Measurements from ENCODE around the gene ATP6V0E1. TPM values are rescaled to one million over a fixed set of nuclear protein-coding genes. Genes with fewer than 3 reads are reported as not detected.
"Not testable (repeated sequence)": the region's sequence is repeated elsewhere in the genome, so short reads cannot be mapped to it uniquely, and the experiment has no call there.

Gene ATP6V0E1
- total RNA-seq, 2 donors from 2014 or later, result 194 to 218 TPM

DNA sequence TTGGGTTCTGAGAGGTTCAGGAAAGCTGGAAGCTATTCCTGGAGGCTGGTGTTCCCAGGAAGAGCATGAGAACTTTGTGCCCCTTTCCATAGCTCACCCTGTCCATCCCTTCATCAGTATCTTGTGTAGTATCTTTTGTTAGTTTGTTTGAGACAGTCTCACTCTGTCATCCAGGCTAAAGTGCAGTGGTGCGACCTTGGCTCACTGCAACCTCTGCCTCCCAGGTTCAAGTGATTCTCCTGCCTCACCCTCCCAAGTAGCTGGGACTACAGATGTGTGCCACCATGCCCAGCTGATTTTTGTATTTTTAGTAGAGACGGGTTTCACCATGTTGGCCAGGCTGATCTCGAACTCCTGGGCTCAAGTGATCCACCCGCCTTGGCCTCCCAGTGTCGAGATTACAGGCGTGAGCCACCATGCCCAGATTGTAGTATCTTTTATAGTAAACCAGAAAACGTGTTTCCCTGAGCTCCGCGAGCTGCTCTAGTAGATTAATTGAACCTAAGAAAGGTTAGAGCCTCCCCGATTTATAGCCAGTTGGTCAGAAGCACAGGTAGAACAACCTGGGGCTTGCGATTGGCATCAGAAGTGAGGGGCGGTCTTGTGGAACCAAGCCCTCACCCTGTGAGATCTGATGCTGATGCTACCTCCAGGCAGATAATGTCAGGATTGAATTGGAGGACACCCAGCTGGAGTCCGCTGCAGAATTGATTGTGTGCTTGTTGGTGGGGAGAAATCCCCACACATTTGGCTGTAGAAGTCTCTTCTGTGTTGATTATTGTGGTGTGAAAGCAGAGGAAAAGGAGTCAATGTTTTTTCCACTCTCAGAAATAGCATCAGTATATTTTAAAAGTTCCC is 32.3 kb downstream of the ATP6V0E1 start:
- no peak for DNase-seq
- no peak overlapping the region for H3K4me3 ChIP-seq
- H3K9me3 ChIP-seq, result no peaks in the 10 kb centered on the region
- no peaks in the 10 kb centered on the region for H3K27me3 ChIP-seq
- H3K9ac ChIP-seq (ENCODE audit: low read depth in 2 of 2, low read length in 2 of 2), result no peak overlapping the region
- TF ChIP-seq, protein P1, sequence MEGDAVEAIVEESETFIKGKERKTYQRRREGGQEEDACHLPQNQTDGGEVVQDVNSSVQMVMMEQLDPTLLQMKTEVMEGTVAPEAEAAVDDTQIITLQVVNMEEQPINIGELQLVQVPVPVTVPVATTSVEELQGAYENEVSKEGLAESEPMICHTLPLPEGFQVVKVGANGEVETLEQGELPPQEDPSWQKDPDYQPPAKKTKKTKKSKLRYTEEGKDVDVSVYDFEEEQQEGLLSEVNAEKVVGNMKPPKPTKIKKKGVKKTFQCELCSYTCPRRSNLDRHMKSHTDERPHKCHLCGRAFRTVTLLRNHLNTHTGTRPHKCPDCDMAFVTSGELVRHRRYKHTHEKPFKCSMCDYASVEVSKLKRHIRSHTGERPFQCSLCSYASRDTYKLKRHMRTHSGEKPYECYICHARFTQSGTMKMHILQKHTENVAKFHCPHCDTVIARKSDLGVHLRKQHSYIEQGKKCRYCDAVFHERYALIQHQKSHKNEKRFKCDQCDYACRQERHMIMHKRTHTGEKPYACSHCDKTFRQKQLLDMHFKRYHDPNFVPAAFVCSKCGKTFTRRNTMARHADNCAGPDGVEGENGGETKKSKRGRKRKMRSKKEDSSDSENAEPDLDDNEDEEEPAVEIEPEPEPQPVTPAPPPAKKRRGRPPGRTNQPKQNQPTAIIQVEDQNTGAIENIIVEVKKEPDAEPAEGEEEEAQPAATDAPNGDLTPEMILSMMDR (IDR thresholded peaks at IDR 0.05), result no peak
- H3K4me1 ChIP-seq, result peaks cover 7% of the 10 kb centered on the region
- intact Hi-C loops (cut with DNase I), result no loop called here
- no peaks in the 10 kb centered on the region for H3K36me3 ChIP-seq
- peak overlapping the region; percentile 38 for H3K27ac ChIP-seq

DNA sequence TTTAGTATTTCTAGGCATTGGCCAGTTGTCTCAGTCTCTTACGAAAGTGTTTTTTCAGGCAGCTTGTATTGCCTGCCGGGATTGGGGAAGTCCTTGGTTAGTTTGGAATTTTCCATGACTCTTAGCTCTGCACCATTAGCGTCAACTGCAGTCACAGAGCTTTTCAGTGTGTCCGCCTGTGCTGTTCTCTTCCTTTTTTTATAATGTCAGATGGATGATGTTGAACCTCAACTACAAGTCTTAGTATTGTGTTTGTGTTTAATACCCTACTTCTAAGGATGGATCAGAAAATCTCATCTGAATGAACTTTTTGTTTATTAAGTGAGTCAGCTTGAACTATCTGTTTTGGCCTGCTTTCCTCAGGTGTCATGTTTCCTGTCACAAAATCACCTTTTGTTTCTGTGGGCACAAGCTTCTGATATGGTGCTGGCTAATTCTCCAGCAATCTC is 33.1 kb downstream of the ATP6V0E1 start:
- no peaks in the 10 kb centered on the region for H3K27me3 ChIP-seq
- TF ChIP-seq, protein P1 (IDR thresholded peaks at IDR 0.05), result no peak
- peak overlapping the region; percentile 55 for H3K27ac ChIP-seq
- intact Hi-C loops (cut with DNase I), result no loop called here
- H3K4me1 ChIP-seq, result peaks cover 2% of the 10 kb centered on the region
- no peaks in the 10 kb centered on the region for H3K9me3 ChIP-seq
- no peak overlapping the region for H3K9ac ChIP-seq (ENCODE audit: low read depth in 2 of 2, low read length in 2 of 2)
- DNase-seq, result no peak
- no peaks in the 10 kb centered on the region for H3K36me3 ChIP-seq
- H3K4me3 ChIP-seq, result no peak overlapping the region

DNA sequence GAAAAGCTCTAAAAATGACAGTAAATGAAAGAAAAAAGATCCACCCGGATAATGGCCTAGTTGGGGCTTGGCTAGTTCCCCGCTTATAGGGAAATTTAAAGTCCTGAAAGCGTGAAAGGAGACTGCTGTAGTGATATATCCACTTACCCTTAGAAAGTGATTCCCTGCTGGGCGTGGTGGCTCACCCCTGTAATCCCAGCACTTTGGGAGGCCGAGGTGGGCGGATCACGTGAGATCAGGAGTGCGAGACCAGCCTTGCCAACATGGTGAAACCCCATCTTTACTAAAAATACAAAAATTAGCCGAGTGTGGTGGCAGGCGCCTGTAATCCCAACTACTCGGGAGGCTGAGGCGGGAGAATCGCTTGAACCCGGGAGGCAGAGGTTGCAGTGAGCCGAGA is 33.5 kb downstream of the ATP6V0E1 start:
- DNase-seq; H3K4me1 ChIP-seq; intact Hi-C loops (cut with DNase I); H3K36me3 ChIP-seq; H3K27me3 ChIP-seq; H3K9me3 ChIP-seq; H3K9ac ChIP-seq (ENCODE audit: low read depth in 2 of 2, low read length in 2 of 2); H3K4me3 ChIP-seq: not testable (repeated sequence)
- peak overlapping the region; percentile 55 for H3K27ac ChIP-seq

DNA sequence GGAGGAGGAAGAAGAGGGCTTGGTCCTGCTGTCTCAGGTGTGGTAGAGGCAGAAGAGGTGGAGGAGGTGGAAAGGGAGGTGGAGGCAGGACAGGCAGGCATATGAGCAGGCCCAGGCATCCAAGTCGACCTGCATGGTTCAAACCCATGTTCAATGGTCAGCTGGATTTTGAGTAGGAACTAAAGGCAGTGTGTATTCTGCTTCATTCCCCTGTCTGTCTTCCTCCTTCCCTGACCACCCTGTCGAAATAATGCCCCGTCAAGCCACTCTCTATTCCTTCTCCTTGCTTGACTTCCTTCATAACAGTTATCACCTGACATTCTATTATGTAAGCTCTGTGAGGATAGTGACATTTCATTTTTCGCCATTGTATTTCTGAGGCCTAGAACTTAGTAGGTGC is 34.8 kb downstream of the ATP6V0E1 start:
- Histone ChIP-seq H3K27ac (no peak overlapping the region), H3K4me1 (peaks cover 2% of the 10 kb centered on the region), H3K9ac (ENCODE audit: low read depth in 2 of 2, low read length in 2 of 2) (no peak overlapping the region)

DNA sequence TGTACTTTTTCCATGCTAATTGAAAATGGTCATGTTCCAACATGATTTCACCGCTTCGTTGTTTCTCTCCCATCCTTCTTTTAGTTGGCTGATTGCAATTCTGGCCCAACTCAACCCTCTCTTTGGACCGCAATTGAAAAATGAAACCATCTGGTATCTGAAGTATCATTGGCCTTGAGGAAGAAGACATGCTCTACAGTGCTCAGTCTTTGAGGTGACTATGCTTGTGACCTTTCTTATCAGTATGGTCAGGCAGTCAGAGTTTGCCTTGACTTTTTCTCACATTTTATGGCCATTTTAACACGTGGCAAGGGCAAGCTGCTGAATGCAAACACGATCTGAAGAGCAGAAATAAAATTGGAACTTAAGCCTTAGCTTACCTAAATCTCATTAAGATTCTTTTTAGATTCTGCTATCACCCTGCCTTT is 36.6 kb downstream of the ATP6V0E1 start:
- no peaks in the 10 kb centered on the region for H3K4me1 ChIP-seq
- H3K36me3 ChIP-seq, result no peaks in the 10 kb centered on the region
- H3K27ac ChIP-seq, result no peak overlapping the region
- H3K9ac ChIP-seq (ENCODE audit: low read depth in 2 of 2, low read length in 2 of 2), result no peak overlapping the region
- H3K27me3 ChIP-seq, result no peaks in the 10 kb centered on the region
- no peak for DNase-seq
- no peak overlapping the region for H3K4me3 ChIP-seq
- intact Hi-C loops (cut with DNase I), result no loop called here
- TF ChIP-seq, protein P1 (IDR thresholded peaks at IDR 0.05), result no peak
- no peaks in the 10 kb centered on the region for H3K9me3 ChIP-seq

More for the DNA sequence above, 34.8 kb downstream of the ATP6V0E1 start:
- Histone ChIP-seq H3K36me3 (no peaks in the 10 kb centered on the region), H3K4me3 (no peak overlapping the region), H3K9me3 (no peaks in the 10 kb centered on the region), H3K27me3 (no peaks in the 10 kb centered on the region)
- intact Hi-C loops (cut with DNase I), result no loop called here
- TF ChIP-seq, protein P1 (IDR thresholded peaks at IDR 0.05), result no peak
- DNase-seq, result no peak

DNA sequence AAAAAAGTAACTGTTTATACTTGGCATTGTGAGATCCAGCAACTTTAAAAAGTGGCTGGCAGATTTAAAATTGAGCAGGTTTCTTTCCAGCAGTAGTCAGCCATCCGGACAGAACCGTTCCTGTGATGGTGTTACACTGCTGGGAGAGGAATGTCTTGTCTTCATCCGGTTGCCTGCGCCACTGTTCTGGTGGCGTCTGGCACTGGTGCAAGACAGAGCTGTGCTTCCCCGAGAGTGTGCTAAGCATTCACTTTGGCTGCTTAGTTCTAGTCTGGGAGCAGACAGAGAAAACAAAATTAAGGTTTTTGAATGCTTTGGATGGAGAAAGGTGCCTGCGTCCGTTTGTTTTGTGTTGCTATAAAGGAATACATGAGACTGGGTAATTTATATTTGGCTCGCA is 37.1 kb downstream of the ATP6V0E1 start:
- H3K4me1 ChIP-seq, result no peaks in the 10 kb centered on the region
- DNase-seq, result no peak
- no peak overlapping the region for H3K9ac ChIP-seq (ENCODE audit: low read depth in 2 of 2, low read length in 2 of 2)
- H3K4me3 ChIP-seq, result no peak overlapping the region
- intact Hi-C loops (cut with DNase I), result no loop called here
- TF ChIP-seq, protein P1 (IDR thresholded peaks at IDR 0.05), result no peak
- no peaks in the 10 kb centered on the region for H3K27me3 ChIP-seq
- no peaks in the 10 kb centered on the region for H3K9me3 ChIP-seq
- no peak overlapping the region for H3K27ac ChIP-seq
- no peaks in the 10 kb centered on the region for H3K36me3 ChIP-seq
